Colon (tissue), 2 donors: Measurements from ENCODE around the gene FAM110A.
"Not testable (repeated sequence)": the region's sequence is repeated elsewhere in the genome, so short reads cannot be mapped to it uniquely, and the experiment has no call there.

ENCODE experiments used
- FAIRE-seq: peaks from 2 replicates; lab custom pipeline; 2012; peaks lifted over from hg19 to GRCh38; lab: Jason Lieb, UNC
- donor health status: control.
- donor health status: control.

FAM110A gene

DNA sequence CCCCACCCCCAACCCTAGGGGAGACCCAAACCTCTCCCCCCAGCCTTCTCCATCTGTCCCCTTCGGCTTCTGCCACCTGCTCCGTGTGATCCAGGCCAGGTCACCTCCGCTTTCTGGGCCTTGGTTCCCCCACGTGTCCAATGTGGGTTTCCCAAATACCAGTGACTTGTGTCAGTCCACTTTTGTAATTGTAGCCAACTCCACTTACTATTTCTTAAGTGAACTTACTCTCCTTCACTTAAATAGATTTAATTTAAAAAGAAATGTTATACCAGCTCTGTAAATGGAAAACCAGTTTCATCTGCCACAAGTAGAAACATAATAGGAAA is 10.0 kb upstream of the FAM110A start:
- no peak for FAIRE-seq

DNA sequence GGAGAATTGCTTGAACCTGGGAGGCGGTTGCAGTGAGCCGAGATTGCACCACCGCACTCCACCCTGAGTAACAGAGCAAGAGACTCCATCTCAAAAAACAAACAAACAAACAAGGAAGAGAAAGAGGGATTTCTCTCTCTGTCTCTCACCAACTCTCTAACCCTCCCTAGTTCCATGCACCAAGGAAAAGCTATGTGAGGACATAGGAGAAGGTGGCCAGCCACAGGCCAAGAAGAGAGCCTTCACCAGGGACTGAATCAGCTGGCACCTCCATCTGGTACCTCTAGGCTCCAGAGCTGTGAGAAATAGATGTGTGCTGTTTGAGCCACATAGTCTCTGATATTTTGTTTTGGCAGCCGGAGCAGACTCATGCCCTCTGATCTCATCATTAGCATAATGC is 9.0 kb upstream of the FAM110A start:
- FAIRE-seq, result no peak

DNA sequence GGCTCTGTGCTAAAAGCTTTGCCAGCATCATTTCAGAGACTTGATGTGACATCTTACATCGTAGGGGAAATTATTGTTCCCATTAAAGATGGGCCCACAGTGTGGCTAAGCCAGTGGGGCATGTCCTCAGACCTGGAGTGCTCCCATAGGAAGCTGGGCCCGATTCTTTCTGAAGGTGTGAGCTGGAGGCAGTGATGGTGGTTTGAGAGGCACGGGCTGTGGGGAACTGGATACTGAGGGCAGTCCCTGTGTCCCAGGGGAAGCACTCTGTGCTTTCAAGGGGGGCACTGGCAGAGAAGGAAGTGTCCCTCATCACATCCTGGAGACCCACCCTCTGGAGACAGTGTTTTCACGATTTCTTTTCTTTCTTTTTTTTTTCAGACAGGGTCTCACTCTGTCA is 8.6 kb upstream of the FAM110A start:
- FAIRE-seq, result no peak

DNA sequence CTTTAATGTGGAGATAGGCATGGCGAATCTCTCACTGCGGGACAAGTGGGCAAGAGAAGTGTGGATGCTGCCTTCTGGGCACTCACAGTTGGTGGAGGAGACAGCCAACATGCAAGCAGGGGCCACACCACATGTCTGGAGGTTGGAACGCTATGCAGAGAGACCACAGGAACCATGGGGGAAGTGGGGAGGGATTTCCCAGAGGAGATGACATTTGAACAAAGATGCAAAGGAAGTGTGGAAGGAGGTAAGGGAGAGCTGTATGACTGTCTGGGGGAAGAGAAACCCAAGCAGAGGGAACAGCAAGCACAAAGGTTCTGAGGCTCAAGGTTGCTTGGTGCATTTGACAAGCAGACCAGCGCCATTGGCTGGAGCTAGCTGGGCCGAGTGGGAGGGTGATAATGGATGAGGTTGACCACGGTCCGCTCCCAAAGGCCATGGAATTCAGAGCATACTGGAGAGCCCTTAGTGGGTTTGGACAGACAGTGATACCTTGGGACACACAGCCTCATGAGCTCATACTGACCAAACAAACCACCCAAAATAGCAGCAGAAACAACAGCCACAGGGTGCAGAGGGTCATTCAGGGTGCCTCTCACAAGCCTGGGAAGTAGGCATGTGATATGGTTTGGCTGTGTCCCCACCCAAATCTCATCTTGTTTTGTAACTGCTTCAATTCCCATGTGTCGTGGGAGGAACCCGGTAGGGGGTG is 7.6 kb upstream of the FAM110A start:
- FAIRE-seq, result no peak

DNA sequence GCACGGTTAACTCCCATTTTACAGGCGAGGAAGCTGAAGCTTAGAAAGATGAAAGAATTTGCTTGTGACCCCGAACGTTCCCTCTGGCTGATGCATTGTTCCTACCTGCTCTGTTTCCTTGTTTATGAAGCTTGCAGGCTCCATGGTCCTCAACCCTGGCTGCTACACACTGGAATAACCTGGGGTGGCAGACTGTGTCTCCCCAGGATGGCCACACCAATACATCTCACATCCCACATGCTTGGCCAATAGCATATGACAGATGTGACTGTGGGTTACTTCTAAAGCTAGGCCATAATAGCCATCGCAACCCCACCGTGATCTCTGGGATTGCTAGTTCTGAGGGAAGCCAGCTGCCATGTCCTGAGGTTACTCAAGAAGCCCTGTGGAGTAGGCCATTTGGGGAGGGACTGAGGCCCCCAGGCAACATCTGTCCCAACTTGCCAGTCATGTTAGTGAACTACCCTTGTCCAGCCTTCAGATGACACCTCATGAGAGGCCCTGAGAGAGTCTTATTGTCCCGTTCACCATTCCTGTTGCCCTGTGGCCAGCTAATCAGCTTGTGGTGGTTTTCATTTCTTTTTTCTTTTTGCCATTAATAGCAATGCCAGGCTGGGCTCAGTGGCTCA is 6.7 kb upstream of the FAM110A start:
- no peak for FAIRE-seq

DNA sequence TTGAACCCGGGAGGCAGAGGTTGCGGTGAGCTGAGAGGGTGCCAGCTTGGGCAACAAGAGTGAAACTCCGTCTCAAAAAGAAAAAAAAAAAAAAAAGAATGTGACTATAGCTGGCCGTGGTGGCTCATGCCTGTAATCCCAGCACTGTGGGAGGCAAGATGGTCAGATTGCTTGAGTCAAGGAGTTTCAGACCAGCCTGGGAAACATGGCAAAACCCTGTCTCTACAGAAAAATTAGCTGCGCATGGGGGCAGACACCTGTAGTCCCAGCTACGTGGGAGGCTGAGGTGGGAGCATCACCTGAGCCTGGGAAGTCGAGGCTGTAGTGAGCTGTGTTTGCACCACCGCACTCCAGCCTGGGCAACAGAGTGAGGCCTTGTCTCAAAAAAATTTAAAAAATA is 5.5 kb upstream of the FAM110A start:
- not testable (repeated sequence) for FAIRE-seq

DNA sequence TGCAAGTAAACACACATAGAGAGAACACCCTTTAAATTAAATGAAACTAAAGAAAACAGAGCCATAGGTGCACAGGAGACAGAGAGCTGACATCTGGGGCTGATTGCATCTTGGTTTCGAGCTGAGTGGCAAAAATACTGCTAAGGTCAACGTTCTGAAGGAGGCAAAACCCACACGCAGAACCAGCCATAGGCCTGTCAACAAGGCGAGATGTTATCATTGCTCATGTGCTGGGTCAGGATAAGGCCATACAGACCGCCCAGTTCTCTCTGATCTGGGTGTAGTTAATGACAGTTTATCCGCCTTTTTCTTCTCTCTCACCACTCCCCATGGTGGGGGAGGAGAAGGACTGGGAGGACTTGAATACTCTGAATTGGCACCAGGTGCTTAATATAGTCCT is 4.5 kb upstream of the FAM110A start:
- FAIRE-seq, result no peak

DNA sequence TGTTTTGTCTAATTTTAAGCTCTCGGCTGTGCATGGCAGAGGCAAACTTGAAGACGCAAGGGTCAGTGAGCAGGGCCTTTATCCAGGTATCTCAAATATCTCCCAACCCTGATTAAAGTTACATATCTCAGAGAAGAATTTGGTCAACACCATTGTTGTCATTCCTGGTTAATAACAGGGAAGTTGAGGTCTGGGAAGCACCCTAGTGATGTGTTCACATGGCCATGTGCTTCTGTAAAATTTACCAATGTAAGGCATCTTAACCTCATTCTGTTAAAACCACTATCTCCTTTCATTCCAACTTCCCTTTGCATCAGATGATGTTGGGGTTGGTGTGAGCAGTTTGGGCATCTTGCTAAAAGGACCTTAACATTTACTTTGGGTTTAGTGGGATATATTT is 4.0 kb upstream of the FAM110A start:
- FAIRE-seq, result no peak

DNA sequence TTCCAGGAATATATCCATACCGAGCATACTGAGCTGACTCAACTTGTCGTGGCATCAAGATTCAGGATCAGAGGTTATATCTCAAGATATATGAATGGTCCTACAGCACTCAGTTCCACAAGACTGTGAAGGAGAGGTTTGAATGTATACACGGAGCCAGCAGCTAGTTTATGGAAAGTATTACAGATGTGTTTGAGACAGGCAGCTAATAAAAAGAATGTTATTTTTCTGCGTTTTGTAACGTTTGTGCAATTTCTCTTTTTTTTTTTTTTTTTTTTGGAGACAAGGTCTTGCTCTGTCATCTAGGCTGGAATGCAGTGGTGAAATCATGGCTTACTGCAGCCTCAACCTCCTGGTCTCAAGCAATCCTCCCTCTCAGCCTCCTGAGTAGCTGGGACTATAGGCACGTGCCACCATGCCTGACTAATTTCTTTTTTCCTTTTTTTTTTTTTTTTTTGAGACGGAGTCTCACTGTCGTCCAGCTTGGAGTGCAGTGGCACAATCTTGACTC is 3.4 kb upstream of the FAM110A start:
- no peak for FAIRE-seq

DNA sequence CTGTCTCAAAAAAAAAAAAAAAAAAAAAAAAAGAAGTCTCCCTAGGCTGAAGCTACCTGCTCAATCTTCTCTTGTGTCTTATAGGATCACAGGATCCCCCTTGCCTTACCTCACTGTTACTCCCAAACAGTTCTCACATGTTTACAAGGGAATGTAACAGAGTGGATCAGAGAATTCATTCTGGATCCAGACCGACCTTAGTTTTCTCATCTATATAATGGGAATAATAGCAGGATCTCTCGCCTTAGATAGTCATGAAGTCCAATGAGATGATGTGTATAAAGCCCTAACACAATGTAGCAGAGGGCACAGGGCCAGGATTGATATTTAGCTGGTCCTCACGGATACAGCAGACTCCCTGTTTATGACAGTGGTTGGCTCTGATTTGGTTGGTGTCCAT is 2.3 kb upstream of the FAM110A start:
- FAIRE-seq, result no peak

DNA sequence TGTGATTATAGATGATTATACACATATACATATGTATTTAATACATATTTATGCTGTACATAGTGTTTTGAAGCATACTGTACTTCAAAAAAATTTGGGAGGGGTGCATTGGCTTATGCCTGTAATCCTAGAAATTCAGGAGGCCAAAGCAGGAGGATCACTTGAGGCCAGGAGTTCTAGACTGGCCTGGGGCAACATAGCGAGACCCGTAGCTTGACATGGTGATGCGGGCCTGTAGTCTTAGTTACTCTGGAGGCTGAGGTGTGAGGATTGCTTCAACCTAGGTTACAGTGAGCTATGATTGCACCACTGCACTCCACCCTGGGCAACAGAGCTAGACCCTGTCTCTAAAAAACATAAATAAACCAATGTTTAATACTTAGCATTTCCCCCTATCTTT is 1.6 kb upstream of the FAM110A start:
- no peak for FAIRE-seq

DNA sequence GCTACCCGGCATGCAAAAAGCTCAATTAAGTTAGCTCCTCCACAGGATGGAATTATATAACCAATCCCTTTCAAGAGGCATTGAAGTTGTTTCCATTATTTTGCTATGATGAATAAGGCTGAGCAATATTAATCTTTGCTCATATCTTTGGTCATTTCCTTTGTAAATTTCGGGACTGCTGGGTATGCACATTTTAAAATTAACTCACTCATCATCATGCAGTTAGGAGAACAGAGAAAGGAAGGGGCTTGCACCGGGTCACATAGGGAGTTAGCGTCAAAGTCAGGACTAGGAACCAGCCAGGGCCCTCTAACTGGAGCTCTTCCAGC is 430 bp upstream of the FAM110A start:
- FAIRE-seq, result no peak

DNA sequence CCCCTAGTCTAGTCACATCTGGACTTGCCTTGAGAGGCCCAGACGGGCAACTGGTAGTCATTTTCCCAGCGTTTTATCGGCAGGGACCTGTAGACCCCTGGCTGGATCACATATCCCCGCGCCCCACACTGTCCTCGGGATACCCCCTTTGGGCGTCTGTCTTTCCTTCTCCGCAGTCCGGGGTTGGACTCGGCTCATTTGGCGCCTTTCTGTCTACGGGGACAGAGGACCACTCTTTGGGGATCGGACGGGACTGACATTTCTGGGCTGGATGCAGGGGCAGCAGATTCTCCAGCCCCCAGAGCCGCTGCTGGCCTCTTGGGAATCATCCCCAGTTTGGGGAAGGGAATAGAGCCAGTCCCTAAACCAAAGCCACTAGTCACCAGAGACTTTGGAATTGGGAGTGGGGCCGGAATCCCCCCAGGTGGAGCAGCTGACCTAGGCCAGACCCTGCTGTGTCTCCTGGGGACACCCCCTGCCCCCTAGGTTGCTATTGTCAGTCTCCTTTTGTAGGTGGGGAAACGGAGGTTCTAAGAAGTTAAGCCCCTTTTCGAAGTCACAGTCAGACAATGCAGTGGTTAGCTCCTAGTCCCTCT is 734 bp downstream of the FAM110A start:
- no peak for FAIRE-seq

DNA sequence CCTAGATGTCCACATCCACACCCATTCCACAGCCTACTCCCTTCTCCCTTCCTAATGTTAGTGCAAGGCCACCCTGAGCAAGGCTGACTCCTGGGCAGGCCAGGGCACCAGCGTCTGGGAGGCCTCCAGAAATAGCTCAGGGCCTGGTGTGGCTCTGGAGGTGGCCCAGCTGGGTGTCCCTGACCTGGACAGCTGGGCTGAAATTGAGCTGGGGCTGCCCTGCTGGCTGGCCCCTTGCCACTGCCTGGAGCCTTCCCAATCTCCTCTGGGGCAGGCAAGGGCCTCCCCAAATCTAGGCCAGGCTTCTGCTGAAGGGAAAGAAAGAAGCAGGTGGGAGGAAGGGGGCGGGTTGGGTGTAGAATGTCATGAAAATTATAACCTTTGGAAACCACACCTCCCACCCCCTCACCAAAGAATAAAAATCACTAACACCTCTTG is 2.1 kb downstream of the FAM110A start:
- FAIRE-seq, result no peak

DNA sequence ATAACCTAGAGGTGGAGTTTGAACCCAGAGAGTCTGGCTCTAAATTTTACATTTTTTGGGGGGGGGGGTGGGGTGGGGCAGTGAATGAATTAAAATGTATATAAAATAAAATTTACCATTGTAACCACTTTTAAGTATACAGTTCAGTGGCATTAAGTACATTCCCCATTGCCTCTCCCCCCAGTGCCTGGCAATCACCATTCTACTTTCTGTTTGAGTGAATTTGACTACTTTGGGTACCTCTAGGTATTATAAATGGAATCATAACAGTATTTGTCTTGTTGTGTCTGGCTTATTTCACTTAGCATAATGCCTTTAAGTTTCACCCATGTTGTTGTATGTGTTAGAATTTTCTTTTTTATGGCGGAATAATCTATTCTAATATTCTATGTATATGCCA is 2.7 kb downstream of the FAM110A start:
- FAIRE-seq, result no peak

DNA sequence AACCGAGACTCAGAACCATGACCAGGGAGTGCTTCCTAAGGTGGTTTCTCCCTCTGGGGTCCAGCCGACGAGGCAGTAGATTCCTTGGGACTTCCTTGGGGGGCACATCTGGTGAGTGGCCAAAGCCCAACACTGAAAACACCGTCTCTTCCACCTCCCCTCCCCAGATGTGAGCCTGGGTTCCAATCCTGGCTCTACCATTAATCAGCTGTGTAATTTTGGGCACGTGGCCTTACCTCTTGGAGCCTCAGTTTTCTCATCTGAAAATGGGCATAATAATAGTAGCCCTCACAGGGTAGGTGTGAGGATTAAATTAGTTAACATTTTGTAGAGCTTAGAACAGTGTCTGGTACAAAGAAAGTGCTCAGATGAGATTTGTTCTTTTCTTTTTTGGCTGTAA is 5.5 kb downstream of the FAM110A start:
- FAIRE-seq, result no peak

DNA sequence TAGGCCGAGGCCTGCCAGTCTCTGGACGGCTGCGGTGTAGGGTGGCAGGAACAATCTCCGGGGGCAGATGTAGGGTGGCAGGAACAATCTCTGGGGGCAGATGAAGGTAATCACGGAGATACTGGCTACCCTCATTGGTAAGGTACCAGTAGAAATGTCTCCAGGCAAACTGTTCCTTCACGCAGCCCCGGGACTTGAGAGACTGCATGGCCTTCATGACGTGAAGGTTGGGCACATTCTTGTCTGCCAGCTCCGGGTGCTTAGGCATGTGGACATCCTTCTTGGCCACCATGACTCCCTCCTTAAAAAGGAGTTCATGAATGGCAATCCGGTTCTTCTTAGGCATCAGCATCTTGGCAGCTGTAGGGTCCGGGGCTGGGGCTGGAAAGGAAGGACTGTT is 6.1 kb downstream of the FAM110A start:
- FAIRE-seq, result no peak

DNA sequence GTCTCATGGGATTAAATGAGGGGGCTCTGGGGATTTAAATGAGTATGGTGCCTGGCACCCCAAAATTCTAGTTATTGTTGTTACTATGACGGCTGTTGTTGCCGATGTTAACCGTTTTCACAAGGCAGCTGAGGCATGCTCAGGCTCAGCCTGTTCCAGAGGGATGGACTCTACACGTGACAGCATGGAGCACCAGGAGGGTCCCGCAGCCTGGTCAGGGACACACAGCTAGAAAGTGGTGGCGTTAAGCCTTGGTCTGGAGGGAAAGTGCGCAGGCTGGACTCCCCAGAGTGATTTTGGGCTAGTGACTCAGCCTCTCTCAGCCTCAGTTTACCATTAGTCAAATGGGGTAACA is 7.0 kb downstream of the FAM110A start:
- no peak for FAIRE-seq

DNA sequence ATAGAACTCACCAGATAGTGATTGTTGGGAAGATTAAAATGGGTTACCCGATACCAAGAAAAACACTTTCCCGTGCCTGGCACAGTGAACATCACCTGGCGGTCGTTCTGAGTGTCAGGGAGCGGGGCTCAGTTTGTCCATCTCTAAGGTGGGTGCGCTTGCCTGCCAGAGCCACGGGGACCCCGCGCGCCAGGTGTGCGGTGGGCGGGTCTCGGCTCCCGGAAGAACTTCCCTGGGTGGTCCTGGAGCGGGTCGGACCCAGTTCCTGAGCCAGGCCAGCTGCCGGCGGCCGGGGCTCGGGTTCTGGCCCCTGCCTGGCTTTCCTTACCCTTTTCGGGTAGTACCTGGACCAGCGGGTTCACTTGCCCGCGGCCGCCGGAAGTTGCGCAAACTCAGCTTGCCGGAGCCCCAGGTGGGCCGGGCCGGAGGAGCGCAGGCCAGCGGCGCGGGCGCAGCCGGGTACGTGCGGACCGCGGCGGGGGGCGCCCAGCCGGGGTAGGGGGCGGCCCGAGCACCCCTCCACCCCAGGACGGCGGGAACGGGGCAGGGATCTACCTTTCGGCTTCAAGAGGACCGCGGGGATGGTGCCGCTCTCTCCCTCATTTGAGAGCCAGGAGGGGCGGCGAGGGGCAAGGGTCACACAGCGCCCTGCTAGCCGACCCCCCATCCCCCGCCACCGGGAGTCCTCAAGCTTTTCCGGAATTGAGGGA is 7.5 kb downstream of the FAM110A start:
- no peak for FAIRE-seq

DNA sequence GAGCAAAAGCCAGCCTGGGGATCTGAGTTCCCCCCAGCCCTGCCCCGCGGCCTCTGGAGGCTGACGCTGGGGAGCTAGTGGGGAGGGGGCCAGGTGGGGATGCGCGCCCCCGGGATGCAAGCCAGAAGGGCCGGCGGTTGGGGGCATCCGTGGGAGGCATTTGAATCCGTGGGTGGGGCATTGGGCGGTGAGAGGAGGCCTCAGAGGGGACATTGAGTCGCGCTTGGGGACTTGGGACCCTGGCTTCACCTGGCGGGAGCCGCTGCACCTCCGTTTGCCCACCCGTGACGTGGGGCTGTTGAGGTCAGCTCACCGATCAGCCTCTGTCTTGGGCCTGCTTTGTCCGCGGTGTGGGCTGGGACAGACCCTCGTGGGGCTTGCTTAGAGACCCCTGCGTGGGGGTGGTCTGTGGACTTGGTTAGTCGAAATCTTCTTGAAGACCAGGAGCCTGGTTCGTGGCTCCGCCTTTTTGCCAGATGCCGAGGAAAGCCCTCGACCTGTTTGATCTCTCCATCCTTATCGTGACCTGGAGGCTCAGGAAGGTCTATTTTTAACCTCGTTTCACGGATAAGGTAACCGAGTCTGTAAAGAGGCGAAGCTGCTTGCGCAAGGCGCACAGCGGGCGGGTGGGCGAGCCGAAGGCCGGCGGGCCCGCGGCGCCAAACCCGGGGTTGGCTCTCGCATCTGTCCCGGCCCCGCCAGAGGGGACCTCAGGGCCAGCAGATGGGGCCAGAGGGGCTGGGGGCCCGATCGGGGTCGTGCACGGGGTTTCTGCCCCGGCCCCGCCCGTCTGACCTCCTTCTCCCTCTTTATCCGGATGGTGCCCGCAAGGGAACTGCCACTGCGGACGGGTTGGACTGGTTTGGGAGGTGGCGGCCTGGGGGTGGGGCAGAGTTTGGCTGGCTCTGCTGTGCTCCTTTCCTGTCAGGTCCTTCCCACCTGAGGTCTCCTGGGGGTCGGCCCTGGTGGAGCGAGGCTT is 8.3 kb downstream of the FAM110A start:
- FAIRE-seq, result no peak

DNA sequence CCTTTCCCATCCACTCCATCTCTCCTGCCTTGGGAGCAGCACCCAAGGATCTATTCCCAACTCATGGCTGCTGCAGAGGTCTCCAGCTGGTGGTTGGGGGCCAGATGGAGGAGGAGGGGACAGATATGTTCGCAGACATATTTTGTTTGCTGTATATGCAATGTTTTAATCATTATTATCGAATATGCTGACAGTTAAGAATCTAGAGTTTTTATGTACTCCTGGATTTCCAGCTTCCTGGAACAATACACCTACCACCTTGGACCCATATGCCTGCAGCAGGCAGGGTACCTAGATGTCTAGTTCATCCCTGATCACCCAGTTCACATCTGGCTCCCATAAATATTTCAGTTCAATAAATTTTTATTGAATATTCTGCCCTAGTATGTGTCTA is 9.0 kb downstream of the FAM110A start:
- FAIRE-seq, result no peak

DNA sequence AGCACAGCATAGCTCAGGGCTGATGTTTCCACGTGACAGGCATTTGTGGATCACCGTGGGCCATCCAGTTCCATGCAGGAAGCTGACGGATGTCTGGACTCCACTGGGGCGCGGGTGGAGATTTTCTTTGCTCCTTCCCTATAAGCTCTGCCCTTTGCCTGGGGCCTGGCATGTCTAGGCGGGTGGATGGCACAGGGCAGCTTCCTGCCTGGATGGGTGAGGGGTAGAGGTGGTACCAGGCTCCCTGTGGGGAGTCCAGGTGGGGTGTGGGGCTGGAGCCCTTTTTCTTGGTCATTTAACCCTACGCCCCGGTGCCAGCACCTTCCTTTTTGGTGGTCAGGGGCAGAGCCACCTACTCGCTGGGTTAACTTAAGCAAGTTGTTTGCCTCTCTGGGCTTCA is 10.4 kb downstream of the FAM110A start:
- FAIRE-seq, result no peak
